ENCODE measurements around the gene KIF19.

- no peak for TF ChIP-seq BACH1 (IDR thresholded peaks at IDR 0.05; ENCODE audit: low read length)
- TF ChIP-seq CTCF (IDR thresholded peaks at IDR 0.05; ENCODE audit: control extremely low read depth in 1 of 3, insufficient read depth in 1 of 3, low read depth in 1 of 3, low read length in 3 of 3), result no peak
- TF ChIP-seq SP1 (IDR thresholded peaks at IDR 0.05; ENCODE audit: low read depth, low read length), result no peak
- TF ChIP-seq EGR1 (IDR thresholded peaks at IDR 0.05; ENCODE audit: borderline replicate concordance, low read depth, low read length), result no peak
- TF ChIP-seq CHD1 (IDR thresholded peaks at IDR 0.05; ENCODE audit: low read depth, low read length), result no peak
- no peak for TF ChIP-seq BRCA1 (IDR thresholded peaks at IDR 0.05; ENCODE audit: low read depth, low read length)
- no peak for TF ChIP-seq TAF1 (IDR thresholded peaks at IDR 0.05; ENCODE audit: low read depth, low read length)
- TF ChIP-seq SUZ12 (IDR thresholded peaks at IDR 0.05; ENCODE audit: low read length), result no peak
- TF ChIP-seq ATF2 (IDR thresholded peaks at IDR 0.05; ENCODE audit: low read length), result no peak
- no peak for TF ChIP-seq MAX (IDR thresholded peaks at IDR 0.05)
- no peak for TF ChIP-seq HDAC6 (IDR thresholded peaks at IDR 0.05; ENCODE audit: low read depth, low read length)
- no peak for TF ChIP-seq EZH2 (IDR thresholded peaks at IDR 0.05; ENCODE audit: low read depth, low read length, severe bottlenecking)
These were observed 667 bp upstream of the KIF19 start for GRCh38 chr17:74325376-74325742.

Data from H1 (cell line).